ENCODE measurements around the gene SDR9C7.

SDR9C7 gene

DNA sequence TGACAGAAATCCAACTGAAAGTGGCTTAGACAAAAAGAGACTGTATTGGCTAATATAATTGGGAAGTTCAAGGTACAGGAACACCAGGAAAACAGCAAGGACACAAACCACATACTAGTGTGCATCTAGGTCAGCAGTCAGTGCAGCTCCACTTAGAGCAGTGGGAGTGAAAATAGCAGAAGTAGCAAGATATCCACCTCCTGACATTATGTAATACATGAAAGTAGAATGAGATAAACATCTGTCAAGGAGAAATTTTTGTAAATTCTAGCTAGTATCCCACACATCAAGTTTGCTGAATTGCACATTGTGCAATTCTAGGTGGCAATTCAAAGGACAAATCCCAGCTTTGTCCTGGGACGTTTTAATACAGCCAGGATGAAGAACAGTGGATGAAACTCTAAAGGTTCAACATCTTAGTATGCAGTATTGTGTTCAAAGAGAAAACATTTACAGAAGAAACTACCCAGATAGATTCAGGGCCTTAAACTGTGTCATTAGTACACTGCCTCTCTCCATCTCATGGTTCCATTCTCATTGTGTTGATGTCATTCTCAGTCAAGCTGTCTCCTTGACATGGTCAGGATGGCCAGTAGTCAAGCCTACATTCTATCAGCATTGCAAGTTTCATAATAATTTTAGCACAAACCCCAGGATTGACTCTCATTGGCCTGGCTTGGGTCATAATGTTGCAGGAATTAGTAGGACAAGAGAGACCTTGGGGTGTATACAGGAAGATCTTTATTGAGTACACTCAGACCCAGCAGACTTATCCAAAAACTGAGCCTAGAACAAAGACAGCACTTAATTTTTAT, 56.8 kb downstream of the SDR9C7 start:
- DNase-seq (ENCODE audit: low read depth): no peak

DNA sequence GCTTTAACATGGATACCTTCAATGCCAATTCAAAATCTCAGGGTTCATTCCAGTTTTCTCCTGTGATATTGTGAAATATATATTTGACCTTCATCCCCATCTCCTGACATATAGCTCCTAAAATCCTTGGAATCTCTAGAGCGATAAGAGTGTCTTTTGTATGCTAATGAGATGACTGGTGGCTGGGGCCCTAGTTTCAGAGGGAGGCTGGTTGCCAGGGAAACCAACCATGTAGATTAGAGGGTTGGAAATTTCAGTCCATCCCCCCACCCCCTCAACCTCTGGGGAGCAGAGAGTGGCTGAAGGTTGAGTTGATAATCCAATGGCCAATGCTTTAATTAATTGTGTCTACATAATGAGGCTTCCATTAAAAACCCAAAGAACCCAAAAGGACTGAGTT, 59.4 kb downstream of the SDR9C7 start:
- DNase-seq (ENCODE audit: low read depth): no peak

DNA sequence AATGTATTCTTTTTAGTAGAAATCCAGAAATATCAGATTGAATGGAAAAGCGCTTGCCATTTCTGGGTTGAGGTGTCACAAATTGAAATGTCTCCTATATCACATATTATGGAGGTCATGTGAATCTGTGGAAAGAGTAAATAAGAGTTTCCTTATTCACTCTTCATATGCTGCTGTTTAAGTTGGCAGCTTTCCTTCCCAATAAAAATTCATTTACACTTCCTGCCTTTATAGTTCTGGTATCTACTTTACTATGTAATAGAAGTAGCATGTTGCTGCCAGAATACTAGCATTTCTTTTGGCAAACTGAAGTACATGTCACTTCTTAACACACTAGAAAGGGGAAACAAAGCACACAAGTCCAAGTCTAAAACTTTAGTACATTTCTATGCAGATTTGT, 60.8 kb downstream of the SDR9C7 start:
- DNase-seq (ENCODE audit: low read depth): no peak
